ENCODE results near the gene FBN3. TPM values are rescaled to one million over a fixed set of nuclear protein-coding genes. Genes with fewer than 3 reads are reported as not detected.
A peak's percentile ranks its signal among the peaks of the same experiment; 100 is the strongest.
"Not testable (repeated sequence)": the region's sequence is repeated elsewhere in the genome, so short reads cannot be mapped to it uniquely, and the experiment has no call there.

Gene FBN3
- total RNA-seq, 1 experiment from 2014 or later, result 0.10 TPM

- H3K27me3 ChIP-seq (ENCODE audit: control insufficient read depth, insufficient read depth, low read length), result no peaks in the 10 kb centered on the region
- H3K4me1 ChIP-seq (ENCODE audit: control insufficient read depth, insufficient read depth, low read length), result peaks cover 10% of the 10 kb centered on the region
- no peak for TF ChIP-seq TCF7L2 (IDR thresholded peaks at IDR 0.05; ENCODE audit: low read depth, low read length)
- TF ChIP-seq CTCF (IDR thresholded peaks at IDR 0.05), result no peak
- no peak for TF ChIP-seq REST (IDR thresholded peaks at IDR 0.05; ENCODE audit: insufficient read depth in 1 of 2, low read depth in 2 of 2, low read length in 1 of 2)
- no peak for TF ChIP-seq POLR2AphosphoS5 (IDR thresholded peaks at IDR 0.05; ENCODE audit: low read depth, low read length)
- TF ChIP-seq SIN3A (IDR thresholded peaks at IDR 0.05; ENCODE audit: borderline replicate concordance, insufficient read depth, low read depth, low read length), result no peak
- in situ Hi-C loops (cut with HindIII; ENCODE audit: low pct_unique_long_range_greater_than_20kb, low sequenced_read_pairs), result no loop called here
- no peak for DNase-seq (ENCODE audit: low read depth, low spot score)
- no TSS peak for BruUV-seq (replicated peaks)
- POLR2A ChIA-PET, result interaction anchor here (0.5 kb wide), 1 partner anchor 235 kb away, joined by 4 read pairs; no protein-coding TSS in a partner anchor
- peak overlapping the region; percentile 81 for H3K27ac ChIP-seq (ENCODE audit: low read length)
- H3K4me3 ChIP-seq (ENCODE audit: low read depth in 2 of 2, low read length in 2 of 2), result no peak overlapping the region
- ATAC-seq, result no peak
- H3K9me3 ChIP-seq (ENCODE audit: control insufficient read depth, insufficient read depth, low read depth, low read length), result no peaks in the 10 kb centered on the region
- no peaks in the 10 kb centered on the region for H3K36me3 ChIP-seq (ENCODE audit: control insufficient read depth, insufficient read depth, low read length)
- intact Hi-C loops (cut with micrococcal nuclease; ENCODE audit: unreplicated experiment), result no loop called here
- CTCF ChIA-PET, result interaction anchor here (0.8 kb wide), 1 partner anchor 286 kb away, joined by 4 read pairs; no protein-coding TSS in a partner anchor
These were observed 5.9 kb upstream of the FBN3 start for GRCh38 chr19:8155318-8155717.

- ATAC-seq; BruUV-seq (replicated peaks); POLR2A ChIA-PET; H3K27me3 ChIP-seq (ENCODE audit: control insufficient read depth, insufficient read depth, low read length); in situ Hi-C loops (cut with HindIII; ENCODE audit: low pct_unique_long_range_greater_than_20kb, low sequenced_read_pairs); H3K36me3 ChIP-seq (ENCODE audit: control insufficient read depth, insufficient read depth, low read length); H3K27ac ChIP-seq (ENCODE audit: low read length); H3K9me3 ChIP-seq (ENCODE audit: control insufficient read depth, insufficient read depth, low read depth, low read length); H3K4me3 ChIP-seq (ENCODE audit: low read depth in 2 of 2, low read length in 2 of 2); H3K4me1 ChIP-seq (ENCODE audit: control insufficient read depth, insufficient read depth, low read length); DNase-seq (ENCODE audit: low read depth, low spot score); intact Hi-C loops (cut with micrococcal nuclease; ENCODE audit: unreplicated experiment): not testable (repeated sequence)
- CTCF ChIA-PET, result interaction anchor here (0.6 kb wide), 1 partner anchor 58 kb away, joined by 6 read pairs; no protein-coding TSS in a partner anchor
These were observed 4.6 kb upstream of the FBN3 start for GRCh38 chr19:8154014-8154413.

GRCh38 chr19:8151767-8152035 is 2.3 kb upstream of the FBN3 start:
- ATAC-seq (no peak), DNase-seq (ENCODE audit: low read depth, low spot score) (no peak)
- intact Hi-C loops (cut with micrococcal nuclease; ENCODE audit: unreplicated experiment) (no loop called here), in situ Hi-C loops (cut with HindIII; ENCODE audit: low pct_unique_long_range_greater_than_20kb, low sequenced_read_pairs) (no loop called here)
- Histone ChIP-seq H3K27me3 (ENCODE audit: control insufficient read depth, insufficient read depth, low read length) (no peaks in the 10 kb centered on the region), H3K9me3 (ENCODE audit: control insufficient read depth, insufficient read depth, low read depth, low read length) (no peaks in the 10 kb centered on the region), H3K4me1 (ENCODE audit: control insufficient read depth, insufficient read depth, low read length) (peaks cover 10% of the 10 kb centered on the region), H3K4me3 (ENCODE audit: low read depth in 2 of 2, low read length in 2 of 2) (no peak overlapping the region), H3K27ac (ENCODE audit: low read length) (no peak overlapping the region), H3K36me3 (ENCODE audit: control insufficient read depth, insufficient read depth, low read length) (no peaks in the 10 kb centered on the region)
- TF ChIP-seq TCF7L2 (IDR thresholded peaks at IDR 0.05; ENCODE audit: low read depth, low read length), result no peak
- no peak for TF ChIP-seq SIN3A (IDR thresholded peaks at IDR 0.05; ENCODE audit: borderline replicate concordance, insufficient read depth, low read depth, low read length)
- TF ChIP-seq CTCF (IDR thresholded peaks at IDR 0.05), result no peak
- TF ChIP-seq REST (IDR thresholded peaks at IDR 0.05; ENCODE audit: insufficient read depth in 1 of 2, low read depth in 2 of 2, low read length in 1 of 2), result no peak
- ChIA-PET CTCF (no interaction called here), POLR2A (no interaction called here)
- BruUV-seq (replicated peaks), result no TSS peak

All from Panc1 (cell line).